Renal cortical epithelial cell (primary cell): Measurements from ENCODE around the gene UFSP1. TPM values are rescaled to one million over a fixed set of nuclear protein-coding genes. Genes with fewer than 3 reads are reported as not detected.
A peak's percentile ranks its signal among the peaks of the same experiment; 100 is the strongest.
"Not testable (repeated sequence)": the region's sequence is repeated elsewhere in the genome, so short reads cannot be mapped to it uniquely, and the experiment has no call there.

Source experiments
- DNase-seq: peaks from one replicate; pipeline ENCODE4 v3.0.0-alpha.2; 2011; ENCODE audit warnings: low read depth
- total RNA-seq: library from RNA; depleted of rRNA; stranded (reverse); fragments of >200 nt; gene quantifications from 2 replicates; pipeline ENCODE4 v1.2.3, GENCODE V29; 2014

Gene UFSP1
- total RNA-seq, 1 donor from 2014 or later, result 2.1 TPM

DNA sequence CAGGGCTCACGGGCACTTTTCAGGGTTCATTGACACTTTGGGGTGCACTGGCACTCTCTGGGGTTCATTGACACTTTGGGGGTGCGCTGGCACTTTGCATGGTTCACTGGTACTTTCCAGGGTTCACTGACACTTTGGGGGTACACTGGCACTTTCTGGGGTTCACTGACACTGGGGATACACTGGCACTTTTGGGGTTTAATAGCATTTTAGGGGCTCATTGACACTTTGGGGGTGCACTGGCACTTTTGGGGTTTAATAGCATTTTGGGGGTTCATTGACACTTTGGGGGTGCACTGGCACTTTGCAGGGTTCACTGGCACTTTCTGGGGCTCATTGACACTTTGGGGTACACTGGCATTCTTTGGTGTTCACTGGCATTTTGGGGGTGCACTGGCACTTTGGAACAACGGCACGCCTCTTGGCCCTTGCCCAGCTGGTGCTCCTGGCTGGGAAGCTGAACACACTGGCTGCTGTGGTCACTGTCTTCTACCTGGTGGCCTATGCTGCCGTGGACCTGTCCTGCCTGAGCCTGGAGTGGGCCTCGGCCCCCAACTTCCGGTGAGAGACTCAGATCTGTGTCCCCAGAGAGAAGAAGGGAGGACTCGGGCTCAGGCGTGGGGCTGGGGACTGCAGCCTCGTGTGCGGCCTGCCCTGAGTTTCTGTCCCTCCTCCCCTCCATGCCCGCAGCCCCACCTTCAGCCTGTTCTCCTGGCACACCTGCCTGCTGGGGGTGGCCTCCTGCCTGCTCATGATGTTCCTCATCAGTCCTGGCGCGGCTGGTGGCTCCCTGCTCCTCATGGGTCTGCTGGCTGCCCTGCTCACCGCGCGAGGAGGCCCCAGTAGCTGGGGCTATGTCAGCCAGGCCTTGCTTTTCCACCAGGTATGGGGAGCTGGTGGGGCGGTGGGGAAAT is 28.6 kb downstream of the UFSP1 start:
- DNase-seq, result no peak

DNA sequence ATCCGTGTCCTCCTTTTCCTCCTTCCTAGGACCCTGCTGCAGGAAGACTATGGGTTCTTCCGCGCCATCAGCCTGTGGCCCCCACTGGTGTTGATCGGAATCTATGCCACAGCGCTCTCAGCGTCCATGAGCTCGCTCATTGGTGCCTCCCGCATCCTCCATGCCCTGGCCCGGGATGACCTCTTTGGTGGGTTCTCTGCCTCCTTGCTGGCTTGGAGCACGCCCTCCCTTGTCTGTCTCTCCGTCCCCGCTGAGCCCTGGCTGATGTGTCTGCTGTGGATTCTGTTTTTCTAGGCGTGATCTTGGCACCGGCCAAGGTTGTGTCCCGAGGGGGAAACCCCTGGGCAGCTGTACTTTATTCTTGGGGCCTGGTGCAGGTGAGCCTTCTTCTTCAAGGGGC is 29.7 kb downstream of the UFSP1 start:
- DNase-seq, result no peak

DNA sequence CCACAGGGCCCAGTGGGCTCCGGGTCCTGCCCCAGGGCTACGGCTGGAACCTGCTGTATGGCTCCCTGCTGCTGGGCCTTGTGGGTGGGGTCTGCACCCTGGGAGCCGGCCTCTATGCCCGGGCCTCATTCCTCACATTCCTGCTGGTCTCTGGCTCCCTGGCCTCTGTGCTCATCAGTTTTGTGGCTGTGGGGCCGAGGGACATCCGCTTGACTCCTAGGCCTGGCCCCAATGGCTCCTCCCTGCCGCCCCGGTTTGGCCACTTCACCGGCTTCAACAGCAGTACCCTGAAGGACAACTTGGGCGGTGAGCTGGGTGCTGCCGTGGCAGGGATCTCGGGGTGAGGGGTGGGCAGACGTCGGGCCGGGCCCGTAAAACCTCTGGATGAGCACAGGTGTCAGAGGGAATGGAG is 32.6 kb downstream of the UFSP1 start:
- no peak for DNase-seq

DNA sequence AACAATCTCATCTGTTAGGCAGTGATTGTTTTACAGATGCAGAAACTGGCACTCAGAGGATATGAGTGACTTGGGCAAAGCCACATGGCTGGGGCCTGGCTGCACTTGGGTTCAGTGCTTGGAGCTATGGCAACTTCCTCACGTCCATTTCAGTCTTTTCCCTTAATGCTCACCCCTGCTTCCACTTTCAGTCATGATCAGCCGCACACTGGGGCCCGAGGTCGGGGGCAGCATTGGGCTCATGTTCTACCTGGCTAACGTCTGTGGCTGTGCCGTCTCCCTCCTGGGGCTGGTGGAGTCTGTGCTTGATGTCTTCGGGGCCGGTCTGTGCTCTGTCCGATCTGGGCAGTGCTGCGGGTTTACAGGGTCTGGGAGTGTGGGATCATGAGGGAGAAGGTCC is 34.0 kb downstream of the UFSP1 start:
- DNase-seq, result no peak

DNA sequence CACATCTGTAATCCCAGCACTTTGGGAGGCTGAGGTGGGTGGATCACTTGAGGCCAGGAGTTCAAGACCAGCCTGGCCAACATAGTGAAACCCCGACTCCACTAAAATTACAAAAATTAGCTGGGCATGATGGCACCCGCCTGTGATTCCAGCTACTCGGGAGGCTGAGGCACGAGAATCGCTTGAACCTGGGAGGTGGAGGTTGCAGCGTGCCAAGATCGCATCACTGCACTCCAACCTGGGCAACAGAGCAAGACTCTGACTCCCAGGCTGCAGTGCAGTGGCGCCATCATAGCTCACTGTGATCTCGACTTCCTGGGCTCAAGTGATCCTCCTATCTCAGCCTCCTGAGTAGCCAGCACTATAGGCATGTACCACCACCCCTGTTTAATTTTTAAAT is 34.6 kb downstream of the UFSP1 start:
- DNase-seq, result not testable (repeated sequence)

DNA sequence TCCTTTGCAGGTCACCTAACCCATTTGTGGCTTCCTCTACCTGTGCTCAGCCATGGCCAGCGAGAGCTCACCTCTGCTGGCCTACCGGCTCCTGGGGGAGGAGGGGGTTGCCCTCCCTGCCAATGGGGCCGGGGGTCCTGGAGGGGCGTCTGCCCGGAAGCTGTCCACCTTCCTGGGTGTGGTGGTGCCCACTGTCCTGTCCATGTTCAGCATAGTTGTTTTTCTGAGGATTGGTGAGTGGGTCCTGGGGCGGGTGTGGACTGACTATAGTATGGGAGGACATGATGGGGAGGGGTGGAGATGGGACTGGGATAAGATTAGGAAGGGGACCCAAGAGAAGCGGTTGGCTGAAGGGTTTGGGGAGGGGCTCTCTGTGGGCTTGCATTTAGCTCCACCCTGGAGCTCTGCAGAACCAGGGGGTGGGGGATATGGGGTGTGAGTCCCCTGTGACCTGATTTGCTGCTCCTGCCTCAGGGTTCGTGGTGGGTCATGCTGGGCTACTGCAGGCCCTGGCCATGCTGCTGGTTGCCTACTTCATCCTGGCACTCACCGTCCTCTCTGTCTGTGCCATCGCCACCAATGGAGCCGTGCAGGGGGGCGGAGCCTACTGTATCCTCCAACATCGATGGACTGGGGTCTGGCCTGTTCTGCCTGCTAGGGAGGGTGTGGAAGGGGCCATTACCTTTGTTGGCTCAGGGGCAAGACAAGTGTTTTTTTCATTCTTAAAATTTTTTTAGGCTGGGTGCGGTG is 35.2 kb downstream of the UFSP1 start:
- no peak for DNase-seq

DNA sequence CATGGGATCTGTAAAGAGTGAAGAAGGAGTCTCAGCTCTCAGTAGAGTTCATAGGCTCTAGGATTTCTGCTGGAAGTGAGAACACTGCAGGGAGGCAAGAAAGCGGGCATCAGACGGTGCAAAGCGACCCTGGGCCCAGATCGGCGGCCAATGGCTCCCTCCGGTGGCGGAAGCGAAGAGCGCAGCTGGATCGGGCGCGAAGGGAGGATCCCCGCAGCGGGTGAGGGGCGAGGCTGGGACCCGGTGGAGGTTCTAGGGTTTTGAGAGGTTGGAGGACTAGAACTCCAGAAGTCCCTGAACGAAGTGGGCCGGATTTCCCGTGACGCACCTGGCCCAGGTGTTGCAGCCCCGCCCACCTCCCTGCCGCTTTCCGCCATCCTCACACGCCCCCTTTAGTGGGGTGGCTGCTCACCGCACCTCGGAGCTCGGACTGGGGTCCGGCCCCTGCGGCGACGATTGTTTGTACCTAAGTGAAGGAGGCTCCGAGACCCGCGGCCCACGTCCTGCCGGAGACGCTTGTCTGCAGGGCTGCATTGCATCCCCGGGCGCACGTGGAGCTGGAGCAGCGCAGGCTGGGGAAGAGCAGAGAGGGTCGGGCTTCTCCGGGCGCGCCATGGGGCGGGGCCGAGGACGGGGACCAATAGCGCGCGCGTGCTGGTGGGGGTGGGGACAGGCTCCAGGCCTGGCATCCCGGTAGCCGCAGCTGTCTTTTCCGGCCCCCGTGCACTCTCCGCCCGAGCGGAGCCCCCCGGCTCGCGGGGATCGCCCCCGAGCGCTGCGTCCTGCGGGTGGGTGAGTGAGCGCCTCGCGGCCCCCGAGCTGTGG is 37.3 kb downstream of the UFSP1 start, which contains the start of gene SLC12A9:
TSS of gene SLC12A9 (plus strand) at position 666 of the 825 bp plus-strand sequence. CDS start 1,485 bp downstream, outside the sequence.
- DNase-seq, result peak; percentile 63

DNA sequence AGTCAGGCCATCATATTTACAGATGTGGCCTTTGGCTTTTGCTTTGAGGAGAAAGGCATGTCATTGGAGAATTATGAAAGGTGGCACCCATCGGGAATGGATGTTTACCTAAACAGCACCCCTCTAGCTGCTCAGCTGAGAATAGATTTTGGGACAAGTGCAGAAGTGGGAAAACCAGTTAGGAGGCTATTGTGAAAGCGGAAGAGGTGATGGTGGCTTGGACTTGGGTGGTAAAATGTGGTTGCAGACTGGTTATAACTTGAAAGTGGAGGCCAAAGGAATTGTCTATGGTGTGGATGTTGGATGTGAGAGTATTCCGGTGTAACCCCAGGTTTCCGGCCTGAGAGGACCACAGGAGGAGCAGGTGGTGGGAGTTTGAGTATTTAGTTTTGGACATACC is 42.2 kb downstream of the UFSP1 start:
- DNase-seq, result no peak

DNA sequence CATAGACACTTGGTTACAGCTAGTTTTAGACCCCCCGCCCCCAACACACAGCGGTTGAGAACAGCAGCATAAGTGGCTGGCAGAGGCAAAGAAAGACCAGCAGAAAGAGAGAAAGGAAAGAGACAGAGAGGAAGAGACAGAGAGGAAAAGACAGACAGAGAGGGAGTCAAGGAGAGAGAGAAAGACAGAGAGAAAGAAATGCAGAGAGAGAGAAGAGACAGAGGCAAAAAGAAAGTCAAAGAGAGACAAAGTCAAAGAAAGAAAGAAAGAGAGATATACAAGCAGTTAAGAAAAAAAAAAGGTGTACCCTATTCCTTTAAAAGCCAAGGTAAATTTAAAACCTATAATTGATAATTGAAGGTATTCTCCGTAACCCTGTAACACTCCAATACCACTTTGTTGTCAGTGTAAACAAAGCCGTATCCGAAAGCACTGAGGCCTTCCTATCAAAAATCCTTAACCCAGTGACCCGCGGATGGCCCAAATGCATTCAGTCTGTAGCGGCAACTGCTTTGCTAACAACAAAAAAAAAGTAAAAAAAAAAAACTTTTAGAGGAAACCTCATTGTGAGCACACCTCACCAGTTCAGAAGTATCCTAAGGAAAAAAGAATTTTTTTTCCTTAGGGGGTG is 48.9 kb downstream of the UFSP1 start:
- no peak for DNase-seq

DNA sequence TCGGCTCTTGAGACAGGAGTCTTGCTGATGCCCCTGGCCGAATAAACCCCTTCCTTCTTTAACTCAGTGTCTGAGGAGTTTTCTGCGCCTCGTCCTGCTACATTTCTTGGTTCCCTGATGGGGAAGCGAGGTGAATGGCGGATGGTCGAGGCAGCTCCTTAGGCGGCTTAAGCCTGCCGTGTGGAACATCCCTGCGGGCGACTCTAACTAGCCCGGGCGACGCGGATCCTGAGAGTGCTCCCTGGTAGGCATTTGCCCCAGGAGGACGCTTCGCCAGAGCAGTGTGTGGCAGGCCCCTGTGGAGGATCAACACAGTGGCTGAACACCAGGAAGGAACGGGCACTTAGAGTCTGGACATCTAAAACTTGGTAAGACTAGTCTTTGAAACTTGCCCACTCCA is 50.2 kb downstream of the UFSP1 start:
- DNase-seq, result no peak

Other genes starting within 250 kb of the UFSP1 start
- gene TFR2, start 248.2 kb downstream of the UFSP1 start, total RNA-seq, result 0.35 and 1.0 TPM in 2 replicates
- gene ACTL6B, start 233.3 kb downstream of the UFSP1 start, total RNA-seq, result not detected in 2 replicates
- gene GNB2, start 216.0 kb downstream of the UFSP1 start, total RNA-seq, result 120 and 162 TPM in 2 replicates
- gene GIGYF1, start 195.5 kb downstream of the UFSP1 start, total RNA-seq, result 7.3 and 26.1 TPM in 2 replicates
- gene POP7, start 183.6 kb downstream of the UFSP1 start, total RNA-seq, result 21.1 and 63.4 TPM in 2 replicates
- gene EPO, start 169.2 kb downstream of the UFSP1 start, total RNA-seq, result not detected in 2 replicates
- not detected in 2 replicates for gene ZAN, start 156.1 kb downstream of the UFSP1 start, total RNA-seq
- 80.9 and 141 TPM in 2 replicates for gene EPHB4, start 62.2 kb downstream of the UFSP1 start, total RNA-seq
- gene SLC12A9, start 37.0 kb downstream of the UFSP1 start, total RNA-seq, result 13.8 and 25.5 TPM in 2 replicates
- 87.9 and 95.2 TPM in 2 replicates for gene TRIP6, start 22.3 kb downstream of the UFSP1 start, total RNA-seq
- 32.8 and 51.7 TPM in 2 replicates for gene SRRT, start 14.6 kb downstream of the UFSP1 start, total RNA-seq
- 0.94 and 1.2 TPM in 2 replicates for gene ACHE, start 6.2 kb upstream of the UFSP1 start, total RNA-seq
- gene MUC3A, start 59.8 kb upstream of the UFSP1 start, total RNA-seq, result 0.75 TPM in 1 of 2 replicates, not detected in the other
- not detected in 2 replicates for gene MUC12, start 79.8 kb upstream of the UFSP1 start, total RNA-seq
- gene MUC17, start 130.4 kb upstream of the UFSP1 start, total RNA-seq, result not detected in 2 replicates
- gene TRIM56, start 195.8 kb upstream of the UFSP1 start, total RNA-seq, result 18.6 and 43.8 TPM in 2 replicates
- gene SERPINE1, start 237.4 kb upstream of the UFSP1 start, total RNA-seq, result 860 and 1,733 TPM in 2 replicates